NCI-H526 treated with DMSO at 0.1 percent for 48 hours (cell line): ENCODE measurements around the gene HDGFL1.

Experiments used
- DNase-seq: peaks from one replicate; lab custom pipeline; 2025; lab: John Stamatoyannopoulos, UW

The HDGFL1 gene

GRCh38 chr6:22569281-22570184, at the start of gene HDGFL1:
HDGFL1 (plus strand) TSS chr6:22569566; CDS start chr6:22569576, 10 bp downstream.
- no peak for DNase-seq

GRCh38 chr6:22521035-22521434, 48.3 kb upstream of the HDGFL1 start:
- DNase-seq = no peak

DNA sequence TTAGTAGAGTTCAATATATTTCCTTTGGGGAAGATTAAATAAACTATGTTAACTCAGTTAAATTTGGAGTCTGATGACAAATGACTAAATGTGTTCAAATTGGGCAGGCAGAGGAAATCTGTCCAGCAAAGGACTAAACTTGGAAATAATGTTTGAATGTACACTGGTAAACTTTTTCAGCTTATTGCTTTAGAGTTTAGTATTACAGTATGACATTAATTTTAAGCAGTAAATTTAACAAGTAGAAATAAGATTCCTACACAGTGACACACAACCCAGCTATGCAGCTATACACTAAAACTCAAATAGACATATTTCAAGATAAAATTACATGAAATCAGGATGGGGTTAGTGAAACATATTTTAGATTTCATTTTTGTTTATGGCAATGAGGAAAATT, 42.6 kb upstream of the HDGFL1 start:
- DNase-seq = no peak

DNA sequence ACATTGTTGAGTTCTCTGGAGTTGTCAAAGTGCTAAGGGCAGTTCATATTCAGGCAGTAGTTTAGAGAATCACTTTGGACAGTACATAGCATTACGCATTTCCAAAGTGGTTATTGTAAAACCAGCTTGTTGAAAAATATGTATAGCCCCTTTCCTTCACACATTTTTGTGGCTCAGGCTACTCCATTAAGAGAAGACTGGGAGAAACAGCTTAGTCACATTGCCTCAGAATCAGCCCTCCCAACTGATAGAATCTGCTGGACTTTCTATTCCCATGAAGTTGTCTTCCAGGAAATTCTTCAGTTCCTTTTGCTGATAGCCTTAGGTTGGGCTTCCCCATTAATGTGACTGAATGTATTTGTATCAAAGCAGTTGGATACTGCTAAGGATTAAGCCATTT, 39.5 kb upstream of the HDGFL1 start:
- DNase-seq = no peak

DNA sequence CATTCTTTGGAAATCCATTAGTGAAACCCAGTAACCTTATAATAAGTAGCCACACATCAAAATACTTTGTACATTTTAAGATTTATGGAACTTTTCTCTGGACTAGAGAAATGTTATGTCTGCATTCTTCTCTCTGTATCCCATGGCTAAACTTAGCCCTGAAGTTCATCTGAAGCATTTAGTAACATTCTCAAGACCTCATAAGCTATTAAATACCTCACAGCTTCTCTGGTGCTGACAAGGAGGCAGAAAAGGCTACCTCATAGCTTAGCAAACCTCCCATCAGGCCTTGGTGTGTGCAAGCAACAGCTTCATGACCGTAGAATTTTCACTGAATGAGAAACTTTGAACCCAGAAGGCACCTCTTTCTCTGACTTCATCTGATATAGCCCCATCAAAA, 38.9 kb upstream of the HDGFL1 start:
- DNase-seq = no peak

- DNase-seq = no peak
These were observed 33.2 kb upstream of the HDGFL1 start for GRCh38 chr6:22536122-22536521.

- no peak for DNase-seq
These were observed 24.9 kb upstream of the HDGFL1 start for GRCh38 chr6:22544476-22544875.

- DNase-seq = no peak
These were observed 24.3 kb upstream of the HDGFL1 start for GRCh38 chr6:22545051-22545450.

- DNase-seq = no peak
These were observed 23.1 kb upstream of the HDGFL1 start for GRCh38 chr6:22546236-22546635.

DNA sequence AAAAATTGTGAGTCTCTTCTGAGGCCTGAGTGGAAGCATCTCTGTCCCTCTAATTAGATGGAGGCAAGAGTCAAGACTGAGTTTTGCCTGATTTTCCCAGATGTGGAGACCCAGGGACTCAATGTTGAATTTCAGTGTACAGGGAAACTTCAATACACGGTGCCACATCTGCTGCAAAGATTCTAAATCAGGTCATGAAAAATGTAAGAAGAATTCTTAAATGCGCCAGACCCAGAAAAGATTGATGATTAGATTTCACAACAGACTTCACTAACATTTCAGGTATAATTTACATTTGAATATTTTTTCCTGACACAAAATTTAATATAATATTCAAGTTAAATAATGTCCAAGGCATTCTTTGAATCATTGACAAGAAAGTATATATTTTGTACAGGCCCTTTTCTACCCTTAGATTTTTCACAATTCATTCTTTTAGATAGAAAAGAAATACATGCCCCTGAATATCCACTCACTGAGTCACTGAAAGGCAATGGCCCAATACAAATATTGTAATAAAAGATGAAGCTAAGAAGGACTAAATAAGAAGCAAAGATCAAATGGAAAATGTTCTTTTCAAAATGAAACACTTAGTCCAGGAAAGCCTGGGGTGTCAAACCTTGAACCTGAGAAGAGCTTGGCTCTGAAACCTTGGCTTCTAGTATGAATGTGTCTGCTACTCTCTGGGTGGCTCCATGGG, 18.2 kb upstream of the HDGFL1 start:
- no peak for DNase-seq

DNA sequence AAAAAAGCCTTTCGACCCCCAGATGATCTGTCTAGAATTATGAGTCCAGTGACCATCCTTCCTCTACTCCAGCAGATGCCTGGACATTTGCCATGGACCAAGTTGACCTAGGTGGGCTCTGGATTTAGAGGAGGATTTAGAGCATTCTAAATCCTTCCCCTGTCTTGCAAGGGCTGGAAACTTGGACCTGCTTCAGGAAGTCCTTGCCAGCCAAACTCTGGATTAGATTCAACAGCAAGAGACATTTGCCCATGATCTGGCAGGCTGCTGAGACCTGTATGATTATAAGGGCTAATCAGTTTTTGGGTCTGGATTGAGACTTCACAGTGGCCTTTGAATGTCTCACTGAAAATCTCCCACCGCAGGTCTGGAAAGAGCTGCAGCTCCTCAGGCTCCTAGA, 13.1 kb upstream of the HDGFL1 start:
- no peak for DNase-seq

- no peak for DNase-seq
These were observed 12.4 kb upstream of the HDGFL1 start for GRCh38 chr6:22557007-22557406.

- no peak for DNase-seq
These were observed 11.0 kb upstream of the HDGFL1 start for GRCh38 chr6:22558288-22558882.

DNA sequence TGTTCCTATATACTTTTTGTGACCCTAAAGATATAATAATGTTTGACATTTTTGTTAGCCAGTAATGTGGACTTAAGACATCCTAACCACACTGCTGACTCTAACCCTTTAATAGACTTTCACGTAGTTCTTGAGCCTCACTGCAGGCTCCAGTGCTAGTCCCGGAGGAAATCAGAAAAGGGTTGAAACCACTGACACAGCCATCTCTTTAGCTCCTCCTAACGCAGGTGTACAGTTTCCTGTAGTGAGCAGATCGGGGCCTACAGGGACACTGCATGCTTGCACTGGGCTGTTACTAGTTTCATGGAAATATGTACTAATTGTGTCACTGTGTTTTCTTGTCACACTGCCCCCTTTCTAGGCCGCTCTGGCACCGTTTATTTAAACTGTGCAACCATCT, 512 bp upstream of the HDGFL1 start:
- DNase-seq = no peak

- no peak for DNase-seq
These were observed 802 bp downstream of the HDGFL1 start for GRCh38 chr6:22570185-22570551.

GRCh38 chr6:22575190-22575589, 5.8 kb downstream of the HDGFL1 start:
- DNase-seq = no peak

DNA sequence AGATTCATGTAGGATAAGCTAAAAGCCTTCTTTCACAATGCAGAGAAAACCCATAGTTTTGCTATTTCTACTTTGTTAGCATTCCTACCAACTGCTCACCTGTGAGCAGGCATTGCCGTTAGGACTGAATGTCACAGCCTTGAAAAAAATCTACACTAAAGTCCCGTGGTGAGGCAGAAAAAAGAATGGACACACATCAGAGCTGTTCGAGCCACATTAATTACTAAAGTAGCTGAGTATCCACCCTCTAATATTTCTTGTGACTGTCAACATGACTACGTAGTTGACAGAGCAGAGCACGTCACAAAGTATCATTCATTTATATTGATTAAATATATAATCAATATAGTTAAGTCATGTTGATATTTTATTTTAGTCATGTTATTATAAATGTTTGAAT, 10.1 kb downstream of the HDGFL1 start:
- no peak for DNase-seq

DNA sequence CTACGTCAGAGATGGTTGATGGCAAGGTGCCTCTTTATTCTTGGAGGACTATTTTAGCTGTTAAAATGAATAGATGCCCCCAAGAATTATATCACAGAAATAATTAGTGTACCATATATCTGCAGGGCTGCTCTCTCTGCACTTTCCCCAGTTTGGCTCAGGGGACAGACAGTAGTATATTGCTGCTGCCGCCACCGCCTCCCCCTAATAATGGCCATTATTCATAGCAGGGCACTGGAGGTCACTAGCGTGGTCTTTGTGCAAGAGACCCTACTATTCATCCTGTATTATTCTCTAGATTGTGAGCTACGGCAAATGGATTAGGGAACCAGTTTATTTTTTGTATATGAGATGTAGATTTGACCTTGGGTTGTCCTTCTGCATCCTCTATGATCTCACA, 11.0 kb downstream of the HDGFL1 start:
- DNase-seq = no peak

DNA sequence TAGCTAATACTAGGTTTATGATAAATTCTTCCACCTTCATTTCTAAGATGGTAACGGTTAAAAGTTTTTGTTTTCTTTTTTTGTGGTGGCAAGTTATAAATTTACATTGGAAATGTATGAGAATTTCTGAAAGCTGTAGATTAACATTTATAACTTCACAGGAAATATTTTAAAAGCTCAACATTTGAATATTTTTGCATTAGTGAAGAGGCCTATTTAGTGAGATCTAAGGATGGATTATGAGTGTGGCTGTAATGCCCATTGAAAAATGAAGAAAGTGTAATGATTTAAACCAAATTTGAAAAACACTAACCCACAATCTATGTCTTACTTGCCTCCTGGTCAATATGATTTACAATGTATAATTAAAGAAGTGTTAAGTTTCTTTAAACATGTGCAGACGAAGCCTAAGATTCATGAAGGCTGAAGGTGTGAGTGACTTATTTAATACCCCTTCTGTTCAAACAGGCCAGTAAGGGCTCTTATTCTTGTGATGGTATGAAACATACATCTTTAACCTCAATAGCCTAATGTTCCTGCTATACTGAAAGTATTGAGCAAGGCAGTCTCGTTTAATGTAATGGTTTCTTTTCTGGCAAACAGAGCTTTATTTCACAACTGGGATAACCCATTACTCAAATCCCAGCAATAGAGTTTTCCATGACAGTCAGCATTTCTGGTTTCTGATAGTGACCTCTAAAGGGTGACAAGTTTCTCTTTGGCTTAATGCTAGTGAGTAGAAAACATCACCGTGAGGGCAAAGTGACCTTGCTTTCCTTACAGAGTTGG, 13.2 kb downstream of the HDGFL1 start:
- DNase-seq = no peak

GRCh38 chr6:22583230-22583629, 13.9 kb downstream of the HDGFL1 start:
- DNase-seq = no peak

DNA sequence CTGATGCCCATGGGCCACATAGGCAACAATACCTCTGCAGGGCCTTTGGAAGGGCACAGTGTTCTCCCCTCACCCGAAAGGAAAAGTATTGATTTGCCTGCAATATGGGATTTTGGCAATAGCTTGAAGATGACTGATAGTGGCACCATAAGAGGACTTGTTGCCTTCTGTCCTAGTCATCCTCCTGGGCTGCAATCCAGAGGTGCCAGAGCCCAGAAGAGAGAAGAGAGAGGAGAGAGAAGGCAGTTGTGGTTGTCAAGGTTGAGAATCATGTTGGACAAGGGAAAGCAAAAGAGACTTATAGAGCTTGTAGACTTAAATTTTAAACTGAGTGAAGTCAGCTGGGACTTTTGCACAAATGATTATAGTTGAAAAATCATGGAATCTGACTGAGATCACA, 14.6 kb downstream of the HDGFL1 start:
- no peak for DNase-seq

DNA sequence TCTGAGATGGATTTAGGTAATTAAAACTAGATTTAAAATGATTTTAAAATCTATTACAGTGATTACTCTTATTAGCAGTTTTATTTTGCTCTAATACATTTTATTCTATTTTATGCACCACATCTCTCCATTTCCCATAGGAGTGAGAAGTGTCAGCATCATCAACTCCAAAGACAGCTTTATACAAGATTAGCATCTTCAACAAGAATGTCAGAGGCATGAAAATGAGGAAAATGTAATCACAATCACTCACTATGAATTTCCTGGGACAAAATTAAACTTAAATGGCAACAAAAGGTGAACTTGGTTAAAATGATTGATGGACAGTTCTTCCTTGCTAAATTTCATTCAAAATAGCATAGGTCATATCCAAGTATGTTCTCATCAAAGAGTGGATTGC, 19.8 kb downstream of the HDGFL1 start:
- DNase-seq = no peak
